HG03025 (cell line): ENCODE results near the gene ZNF554.
"Not testable (repeated sequence)": the region's sequence is repeated elsewhere in the genome, so short reads cannot be mapped to it uniquely, and the experiment has no call there.

Experiments used
- ATAC-seq: cut with Tn5 transposase; IDR thresholded peaks from one replicate; pipeline ENCODE4 v1.9.1; 2021; ENCODE audit warnings: mild to moderate bottlenecking, moderate library complexity; ENCODE audit not compliant: unreplicated experiment, low FRiP score

Gene ZNF554

DNA sequence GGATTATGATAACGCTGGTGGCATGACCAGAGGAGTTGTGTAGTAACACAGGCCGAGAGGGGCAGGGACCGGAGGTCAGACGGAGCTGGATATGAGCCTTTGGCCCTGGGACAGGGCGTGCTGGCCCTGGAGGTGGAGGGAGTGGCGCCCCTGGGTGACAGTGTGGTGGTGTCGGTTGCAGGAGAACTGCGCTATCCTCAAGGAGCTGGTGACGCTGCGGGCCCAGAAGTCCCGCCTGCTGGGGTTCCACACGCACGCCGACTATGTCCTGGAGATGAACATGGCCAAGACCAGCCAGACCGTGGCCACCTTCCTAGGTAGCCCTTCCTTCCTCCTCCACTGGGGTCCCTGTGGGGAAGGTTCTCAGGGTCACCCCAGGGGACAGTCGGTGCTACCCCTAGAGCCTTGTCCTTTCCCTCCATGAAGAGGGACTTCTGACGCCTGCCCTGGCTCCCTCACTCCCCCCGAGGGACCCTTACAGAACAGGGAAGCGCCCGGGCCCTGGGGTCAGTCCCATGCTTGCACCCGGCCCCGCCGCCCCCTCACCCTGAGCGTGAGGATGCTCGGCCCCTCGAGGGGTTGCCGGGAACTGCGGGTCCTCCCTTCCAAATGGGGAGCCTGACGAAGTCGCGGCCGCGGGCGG, 12.8 kb upstream of the ZNF554 start:
- no peak for ATAC-seq

DNA sequence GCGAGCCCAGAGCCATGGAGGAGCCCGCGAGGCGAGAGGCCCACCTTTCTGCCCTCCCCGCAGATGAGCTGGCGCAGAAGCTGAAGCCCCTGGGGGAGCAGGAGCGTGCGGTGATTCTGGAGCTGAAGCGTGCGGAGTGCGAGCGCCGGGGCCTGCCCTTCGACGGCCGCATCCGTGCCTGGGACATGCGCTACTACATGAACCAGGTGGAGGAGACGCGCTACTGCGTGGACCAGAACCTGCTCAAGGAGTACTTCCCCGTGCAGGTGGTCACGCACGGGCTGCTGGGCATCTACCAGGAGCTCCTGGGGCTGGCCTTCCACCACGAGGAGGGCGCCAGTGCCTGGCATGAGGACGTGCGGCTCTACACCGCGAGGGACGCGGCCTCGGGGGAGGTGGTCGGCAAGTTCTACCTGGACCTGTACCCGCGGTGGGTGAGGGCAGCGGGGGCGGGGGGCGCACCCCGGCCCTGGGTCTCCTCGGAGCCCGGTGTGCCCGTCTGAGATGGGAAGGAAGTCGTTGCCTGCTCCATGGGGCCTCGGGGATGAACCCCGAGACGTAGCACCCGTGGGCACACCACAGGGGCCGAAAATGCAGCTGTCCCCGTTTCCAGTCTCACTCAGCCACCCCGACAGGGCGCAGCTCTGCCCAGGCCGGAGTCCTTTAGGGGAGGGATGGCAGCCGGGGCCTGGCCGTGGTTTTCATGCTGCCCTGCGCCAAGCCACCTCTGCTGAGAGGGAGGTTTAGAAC, 12.1 kb upstream of the ZNF554 start:
- no peak for ATAC-seq

DNA sequence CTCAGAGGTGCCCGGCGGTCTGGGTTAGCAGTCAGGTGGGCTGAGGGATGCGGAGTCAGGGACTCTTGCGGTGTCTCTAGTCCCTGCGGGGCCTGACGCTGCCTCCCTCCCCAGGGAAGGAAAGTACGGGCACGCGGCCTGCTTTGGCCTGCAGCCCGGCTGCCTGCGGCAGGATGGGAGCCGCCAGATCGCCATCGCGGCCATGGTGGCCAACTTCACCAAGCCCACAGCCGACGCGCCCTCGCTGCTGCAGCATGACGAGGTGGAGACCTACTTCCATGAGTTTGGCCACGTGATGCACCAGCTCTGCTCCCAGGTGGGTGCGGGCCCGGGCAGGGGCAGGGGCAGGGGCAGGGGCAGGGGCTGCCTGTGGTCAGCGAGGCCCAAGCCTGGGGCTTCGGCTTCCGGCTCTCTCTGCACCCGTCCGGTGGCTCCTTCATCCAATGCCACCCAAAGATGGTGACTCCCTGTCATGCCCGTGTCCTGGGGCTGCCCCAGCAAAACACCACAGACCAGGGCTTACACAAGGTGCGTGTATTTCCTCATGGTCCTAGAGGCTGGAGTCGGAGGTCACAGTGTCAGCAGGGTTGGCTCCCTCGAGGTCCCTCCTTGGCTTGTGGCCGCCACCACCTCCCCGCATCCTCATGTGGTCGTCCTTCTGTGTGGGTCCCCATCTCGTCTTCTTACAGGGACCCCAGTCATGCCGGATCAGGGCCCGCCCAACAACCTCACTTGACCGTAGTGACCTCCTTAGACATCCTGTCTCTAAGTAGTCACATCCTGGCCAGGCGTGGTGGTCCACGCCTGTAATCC, 11.3 kb upstream of the ZNF554 start:
- ATAC-seq = no peak

DNA sequence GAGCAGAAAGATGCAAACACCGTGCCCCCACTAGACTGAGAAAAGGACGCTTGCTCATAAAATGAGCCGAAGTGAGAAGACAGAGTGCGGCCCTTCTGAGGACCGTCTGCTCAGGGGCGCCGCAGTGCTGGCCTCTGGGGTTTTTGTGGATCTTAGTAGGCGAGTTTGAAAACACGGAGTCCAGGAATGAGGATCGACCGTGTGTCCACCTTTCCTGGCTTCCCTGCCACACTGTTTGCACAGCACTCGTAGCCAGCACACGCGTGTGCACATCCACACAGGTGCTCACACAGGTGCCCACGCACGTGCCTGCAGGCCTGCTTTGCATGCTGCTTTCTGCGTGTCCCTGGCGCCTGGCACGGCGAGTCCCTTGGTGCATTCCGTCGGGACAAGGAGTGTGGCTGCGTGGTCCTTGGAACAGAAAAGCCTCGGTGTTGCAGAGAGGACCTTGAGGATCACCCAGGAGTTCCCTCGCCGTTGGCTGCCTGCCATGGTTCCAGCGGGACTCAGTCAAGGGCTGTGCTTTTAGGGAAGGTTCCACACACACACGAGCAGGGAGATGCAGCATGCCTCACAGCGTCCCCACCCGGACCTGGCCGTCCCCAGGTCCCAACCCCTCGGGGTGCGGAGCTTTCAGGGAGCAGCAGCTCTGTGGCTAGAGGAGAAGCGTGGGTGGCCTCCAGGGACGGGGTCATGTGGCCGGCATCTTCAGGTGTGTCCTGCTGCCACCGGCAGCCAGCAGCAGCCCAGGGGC, 10.1 kb upstream of the ZNF554 start:
- ATAC-seq = no peak

DNA sequence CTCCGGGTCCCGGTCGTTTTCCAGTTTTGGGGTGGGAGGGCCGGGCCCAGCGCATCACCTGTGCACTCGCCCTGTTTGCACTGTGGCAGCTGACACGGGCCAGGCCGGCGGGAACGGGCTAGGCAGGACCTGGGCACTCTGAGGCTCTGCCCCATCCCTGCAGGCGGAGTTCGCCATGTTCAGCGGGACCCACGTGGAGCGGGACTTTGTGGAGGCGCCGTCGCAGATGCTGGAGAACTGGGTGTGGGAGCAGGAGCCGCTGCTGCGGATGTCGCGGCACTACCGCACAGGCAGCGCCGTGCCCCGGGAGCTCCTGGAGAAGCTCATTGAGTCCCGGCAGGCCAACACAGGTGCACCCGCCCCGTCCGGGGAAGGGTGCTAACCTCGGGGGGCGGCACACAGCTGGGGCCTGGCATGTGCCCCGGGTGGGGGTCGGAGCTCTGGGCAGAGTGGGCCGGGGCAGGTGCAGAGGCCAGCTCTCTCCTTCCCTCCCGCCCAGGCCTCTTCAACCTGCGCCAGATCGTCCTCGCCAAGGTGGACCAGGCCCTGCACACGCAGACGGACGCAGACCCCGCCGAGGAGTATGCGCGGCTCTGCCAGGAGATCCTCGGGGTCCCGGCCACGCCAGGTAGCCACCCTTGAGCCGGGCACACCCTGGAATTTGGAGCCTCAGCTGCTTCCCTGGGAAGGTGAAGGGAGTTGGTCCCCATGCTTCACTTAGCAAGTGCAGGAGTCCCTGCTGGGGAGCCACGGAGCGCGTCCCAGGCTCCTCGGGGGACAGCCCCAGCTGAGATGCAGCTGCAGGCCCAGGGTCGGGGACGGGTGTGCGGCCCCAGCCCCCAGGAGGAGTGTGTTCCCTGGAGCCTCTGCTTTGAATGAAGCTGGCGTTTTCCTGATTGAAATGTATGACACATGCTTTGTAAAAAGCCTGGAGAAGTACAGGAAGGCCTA, 9.3 kb upstream of the ZNF554 start:
- no peak for ATAC-seq

DNA sequence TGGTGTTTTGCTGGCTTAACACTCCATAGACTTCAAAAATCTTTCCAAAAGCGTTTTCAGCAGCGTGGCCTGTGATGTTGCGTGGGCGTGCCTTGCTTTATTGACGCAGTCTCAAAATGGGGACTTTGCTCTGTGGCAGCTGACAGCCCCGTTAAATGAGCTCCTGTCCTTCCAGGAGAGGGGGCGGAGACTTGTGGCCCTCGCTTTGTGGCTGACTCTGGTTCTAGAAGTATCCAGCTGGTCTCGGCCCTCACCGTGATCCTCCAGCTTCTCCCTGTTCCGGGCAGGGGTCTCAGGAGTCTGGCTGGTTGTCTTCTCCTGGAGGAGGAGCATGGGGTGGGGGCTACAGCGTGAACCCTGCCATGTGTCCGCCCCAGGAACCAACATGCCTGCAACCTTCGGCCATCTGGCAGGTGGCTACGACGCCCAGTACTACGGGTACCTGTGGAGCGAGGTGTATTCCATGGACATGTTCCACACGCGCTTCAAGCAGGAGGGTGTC, 8.4 kb upstream of the ZNF554 start:
- ATAC-seq = no peak

DNA sequence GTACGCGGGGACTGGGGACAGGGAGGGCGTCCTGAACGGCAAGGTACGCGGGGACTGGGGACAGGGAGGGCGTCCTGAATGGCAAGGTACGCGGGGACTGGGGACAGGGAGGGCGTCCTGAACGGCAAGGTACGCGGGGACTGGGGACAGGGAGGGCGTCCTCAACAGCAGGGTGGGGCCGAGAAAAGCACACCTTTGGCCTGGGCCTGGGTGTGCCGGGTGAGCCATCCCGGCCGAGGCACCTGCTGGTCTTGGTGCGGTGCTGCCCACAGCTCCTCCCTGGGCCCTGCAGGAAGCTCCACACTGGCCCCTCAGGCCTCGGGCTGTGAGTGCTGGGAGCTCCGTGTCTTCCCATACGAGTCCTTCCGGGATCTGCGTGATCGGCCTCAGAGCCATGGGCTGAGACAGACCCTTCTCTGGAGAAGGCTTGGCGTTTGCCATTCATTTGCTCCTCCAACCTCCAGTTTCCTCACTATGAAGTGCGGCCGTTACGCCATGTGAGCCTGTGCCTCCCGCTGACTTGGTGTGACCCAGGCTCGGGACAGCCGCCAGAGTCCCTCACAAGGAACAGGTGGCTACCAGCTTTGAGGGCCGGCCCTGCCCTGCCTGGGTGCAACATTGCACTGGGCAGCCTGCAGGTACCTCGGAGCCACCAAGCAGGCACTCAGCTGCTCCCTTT, 7.8 kb upstream of the ZNF554 start:
- ATAC-seq = no peak

DNA sequence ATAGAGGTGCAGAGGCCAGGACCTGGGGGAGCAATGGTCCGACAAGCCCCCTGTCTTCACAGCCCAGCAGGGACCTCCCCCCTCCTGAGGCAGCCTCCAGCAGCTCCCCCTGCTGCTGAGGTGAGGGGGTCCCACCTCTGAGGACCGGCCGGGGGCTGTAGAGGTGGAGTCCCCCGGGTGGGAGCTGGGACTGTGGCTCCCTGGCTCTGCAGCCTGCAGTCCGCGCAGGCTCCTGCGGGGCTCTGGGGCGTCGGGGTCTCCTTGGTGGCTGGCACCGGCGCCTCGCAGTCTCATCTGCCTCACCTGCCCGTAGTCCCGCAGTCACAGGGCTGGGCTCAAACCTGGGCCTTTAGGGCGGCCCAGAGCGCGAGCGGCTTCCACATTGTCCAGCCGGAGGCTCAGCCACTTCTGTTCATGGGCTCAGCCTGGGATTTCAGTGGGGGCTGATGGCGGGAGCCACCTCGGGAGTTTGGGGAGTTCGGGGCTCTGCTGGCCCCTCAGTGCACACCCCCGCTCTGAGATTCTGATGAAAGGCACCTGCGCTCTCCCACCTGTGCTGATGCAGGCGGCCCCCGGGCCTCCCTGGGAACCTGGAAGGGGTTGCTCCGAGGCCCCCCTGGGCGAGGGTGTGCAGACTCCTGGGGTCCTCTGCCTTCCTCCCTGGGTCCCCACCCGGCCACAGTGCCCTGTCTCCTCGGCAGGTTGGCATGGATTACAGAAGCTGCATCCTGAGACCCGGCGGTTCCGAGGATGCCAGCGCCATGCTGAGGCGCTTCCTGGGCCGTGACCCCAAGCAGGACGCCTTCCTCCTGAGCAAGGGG, 7.0 kb upstream of the ZNF554 start:
- ATAC-seq = no peak

DNA sequence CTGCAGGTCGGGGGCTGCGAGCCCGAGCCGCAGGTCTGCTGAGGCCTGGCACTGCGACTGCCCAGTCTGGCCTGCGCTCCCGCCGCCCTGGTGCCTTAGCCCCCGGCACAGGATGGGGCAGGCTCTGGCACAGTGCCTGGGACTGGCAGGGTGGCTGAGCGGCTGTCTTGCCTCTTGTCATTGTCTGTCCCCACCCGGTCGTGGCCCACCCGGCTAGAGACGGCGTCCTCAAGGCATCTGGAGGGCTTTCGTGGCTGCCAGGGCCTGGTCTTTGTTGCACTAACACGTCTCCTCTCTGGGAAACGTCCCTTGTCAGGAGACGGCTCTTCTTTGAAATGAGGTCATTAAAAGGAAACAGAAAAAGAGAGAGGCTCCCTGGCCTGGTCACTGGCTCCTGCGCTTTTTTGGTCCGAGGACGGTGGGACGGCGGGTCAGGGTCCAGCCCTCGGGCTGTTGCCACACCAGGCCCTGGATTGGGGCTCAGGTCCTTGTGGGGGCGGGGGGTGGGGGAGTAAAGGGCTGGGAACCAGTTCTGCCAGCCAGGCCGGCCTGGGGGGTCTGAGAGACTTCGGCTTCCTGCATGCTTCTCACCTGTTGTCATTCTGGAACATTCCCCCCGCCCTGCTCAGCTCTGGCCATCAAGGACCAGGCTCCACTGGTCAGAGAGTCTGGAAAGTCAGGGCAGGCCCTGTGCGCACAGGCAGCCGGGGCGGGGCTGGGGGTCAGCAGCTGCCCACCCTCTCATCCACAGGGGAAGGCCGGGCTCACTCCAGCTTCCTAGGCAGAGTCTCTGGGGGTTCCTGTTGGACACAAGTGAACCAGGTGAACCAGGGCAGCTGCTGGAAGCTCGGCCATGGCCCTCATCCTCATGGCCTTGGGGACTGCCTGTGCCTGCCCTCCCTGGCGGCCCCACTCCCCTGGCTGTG, 6.2 kb upstream of the ZNF554 start:
- ATAC-seq = no peak

DNA sequence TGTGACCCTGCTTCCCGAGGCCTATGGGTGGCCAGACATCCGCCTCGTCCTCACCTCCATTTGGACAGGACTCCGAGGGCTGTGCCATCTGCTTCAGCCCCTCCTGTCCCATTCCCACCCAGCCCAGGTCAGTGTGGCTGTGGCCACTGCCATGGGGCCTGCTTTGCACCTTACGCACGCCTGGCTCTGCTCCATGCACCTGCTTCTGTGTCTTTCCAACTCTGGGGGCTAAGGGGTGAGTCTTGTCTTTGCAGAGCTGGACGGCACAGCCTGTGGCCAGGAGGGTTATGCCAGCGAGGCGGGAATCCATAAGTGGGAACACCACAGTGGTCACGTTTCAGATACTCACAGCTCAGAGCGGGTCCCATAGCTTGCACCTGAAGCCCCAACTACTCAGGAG, 5.2 kb upstream of the ZNF554 start:
- no peak for ATAC-seq

DNA sequence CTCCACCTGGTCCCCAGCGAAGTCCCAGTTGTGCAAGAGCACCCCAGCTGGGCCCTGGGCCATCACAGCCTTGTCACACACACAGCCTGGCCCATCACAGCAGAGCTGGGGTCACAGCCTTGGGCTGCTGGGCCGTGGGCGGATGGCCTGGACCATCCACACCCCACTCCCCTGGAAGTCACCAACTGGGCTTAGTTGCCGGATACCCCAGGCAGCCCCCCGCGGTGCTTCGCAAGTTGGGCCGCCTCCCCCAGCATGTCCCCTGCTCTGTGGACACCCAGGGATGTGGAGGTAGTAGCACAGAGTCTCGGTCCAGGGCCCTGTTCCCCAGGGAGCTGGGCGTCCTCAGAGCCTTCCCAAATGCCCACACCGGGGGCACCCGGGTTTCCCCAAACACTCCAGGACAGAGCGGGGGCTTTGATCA, 4.5 kb upstream of the ZNF554 start:
- no peak for ATAC-seq

DNA sequence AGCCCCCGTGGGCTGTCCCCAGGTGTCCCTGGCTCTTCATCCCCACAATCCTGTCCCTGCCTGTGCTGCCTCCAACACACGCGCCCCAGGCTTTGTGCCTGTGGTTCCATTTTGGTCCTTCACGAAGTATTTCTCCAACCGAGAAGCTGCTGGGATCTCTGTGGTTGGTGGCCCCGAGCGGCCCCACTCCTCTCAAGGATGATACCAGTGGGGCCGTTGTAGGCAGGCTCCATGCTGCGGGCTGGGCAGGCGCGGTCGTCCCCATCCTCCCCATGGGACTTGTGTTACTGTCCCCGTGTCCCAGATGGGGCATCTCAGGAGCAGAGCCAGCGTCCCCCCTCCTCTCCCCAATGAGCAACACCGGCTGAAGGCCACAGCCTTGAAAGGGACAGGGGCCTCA, 3.7 kb upstream of the ZNF554 start:
- no peak for ATAC-seq

DNA sequence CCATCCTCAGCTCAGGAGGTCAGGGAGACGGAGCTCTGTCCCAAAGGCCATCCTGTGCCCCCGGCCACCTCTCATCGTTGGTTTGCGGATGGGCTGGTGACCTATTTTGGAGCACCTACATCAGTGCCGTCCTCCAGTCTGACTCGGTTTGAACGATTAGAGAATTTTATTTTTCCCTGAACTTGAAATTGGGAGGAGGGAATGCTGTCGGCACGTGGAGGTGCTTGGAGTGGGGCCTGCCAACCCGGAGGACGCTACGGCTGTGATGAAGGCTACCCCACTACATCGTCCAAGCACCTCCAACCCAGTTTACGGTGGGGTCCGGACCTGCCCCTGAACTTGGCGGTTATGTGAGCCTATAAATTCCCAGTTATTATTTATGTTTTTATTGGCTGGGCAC, 3.0 kb upstream of the ZNF554 start:
- ATAC-seq = no peak

DNA sequence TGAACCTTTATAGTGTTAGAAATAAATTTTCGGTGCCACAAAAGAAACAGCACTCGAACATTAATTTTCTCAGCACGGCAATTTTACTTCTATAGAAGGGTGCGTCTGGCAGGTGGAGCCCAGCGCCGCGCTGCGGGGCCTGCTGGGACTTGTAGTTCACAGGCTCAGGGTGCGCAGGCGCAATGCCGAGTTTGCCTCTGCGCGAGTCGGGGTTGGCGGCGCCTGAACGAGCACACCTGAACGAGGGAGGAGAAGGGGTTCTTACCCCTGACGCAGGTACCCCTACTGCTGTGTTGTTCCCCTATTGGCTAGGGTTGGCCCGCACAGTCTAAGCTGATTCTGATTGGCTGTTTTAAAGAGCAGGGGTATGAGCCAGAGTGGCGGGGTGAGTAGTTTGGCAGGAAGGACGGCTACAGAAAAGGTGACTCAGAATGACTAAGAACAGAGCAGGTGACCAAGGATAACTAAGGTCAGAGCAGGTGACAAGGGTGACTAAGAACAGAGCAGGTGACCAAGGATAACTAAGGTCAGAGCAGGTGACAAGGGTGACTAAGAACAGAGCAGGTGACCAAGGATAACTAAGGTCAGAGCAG, 2.3 kb upstream of the ZNF554 start:
- not testable (repeated sequence) for ATAC-seq

DNA sequence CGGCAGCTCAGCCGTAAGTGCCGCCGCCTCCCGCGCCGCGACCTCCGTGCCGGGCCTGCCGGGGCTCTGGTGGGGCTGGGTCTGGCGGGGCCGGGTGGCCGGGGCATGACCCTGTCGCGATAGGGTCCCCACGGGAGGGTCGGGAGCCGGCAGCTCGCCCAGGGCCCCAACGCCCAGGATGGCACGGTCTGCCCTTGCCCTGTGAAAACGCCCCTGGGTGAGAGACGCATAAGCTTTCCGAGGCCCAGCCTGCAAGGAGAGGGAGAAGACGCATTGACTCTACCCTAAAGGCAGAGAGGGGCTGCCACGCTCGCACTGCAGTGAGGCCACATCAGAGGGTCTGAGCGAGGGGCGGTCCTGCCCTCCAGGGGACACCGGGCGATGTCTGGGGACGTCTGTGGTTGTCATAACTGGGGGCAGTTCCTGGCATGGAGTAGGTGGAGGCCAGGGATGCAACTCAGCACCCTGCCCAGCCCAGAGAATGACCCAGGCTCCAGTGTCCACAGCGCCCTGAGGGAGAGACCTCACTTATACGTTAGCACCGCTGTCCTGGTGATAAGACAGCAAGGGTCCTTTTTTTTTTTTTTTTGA, 539 bp downstream of the ZNF554 start:
- no peak for ATAC-seq

DNA sequence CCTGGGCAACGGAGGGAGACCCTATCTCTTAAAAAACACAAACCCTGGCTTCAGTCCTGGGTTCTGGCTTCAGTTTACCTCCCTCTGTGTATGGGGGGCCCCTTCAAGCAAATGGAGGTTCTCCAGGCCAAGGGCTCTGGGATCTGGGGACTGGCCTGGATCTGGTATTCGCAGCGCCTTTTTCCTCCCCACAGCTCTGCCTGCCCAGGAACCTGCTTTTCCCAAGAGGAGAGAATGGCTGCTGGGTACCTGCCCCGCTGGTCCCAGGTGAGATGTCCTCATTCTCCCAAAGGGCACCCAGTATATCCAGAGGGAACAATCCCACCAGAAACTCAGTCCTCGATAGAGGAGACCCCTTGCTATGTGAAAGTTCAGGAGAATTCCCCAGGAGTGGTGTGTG, 3.2 kb downstream of the ZNF554 start:
- no peak for ATAC-seq
